Stomach (tissue), 9 donors: ENCODE data around the gene RCAN1. TPM values are rescaled to one million over a fixed set of nuclear protein-coding genes. Genes with fewer than 3 reads are reported as not detected.

Experiments used
- DNase-seq, 2 donors: peaks; one replicate each; pipeline versions ENCODE4 v3.0.0 to v3.0.0-alpha.2; 2013 to 2019
- H3K27ac ChIP-seq, 5 donors: fragments of 200-600 bp in 4 of 5; sonication (generic) in 4 of 5; one replicate each; pipeline ENCODE4 v1.5.1; 2013 to 2019; ENCODE audit warnings: mild to moderate bottlenecking in 1 of 5, moderate library complexity in 1 of 5
- H3K27me3 ChIP-seq, 3 donors: fragments of 200-600 bp; sonication (generic); one replicate each; pipeline ENCODE4 v1.5.1; 2017 to 2019; ENCODE audit warnings: mixed run types in 1 of 3
- H3K36me3 ChIP-seq, 4 donors: fragments of 200-600 bp; sonication (generic); 1 replicate in 3 of 4; 2 replicates in 1 of 4; pipeline ENCODE4 v1.5.1; 2016 to 2019
- H3K4me1 ChIP-seq, 4 donors: fragments of 200-600 bp; sonication (generic); one replicate each; pipeline ENCODE4 v1.5.1; 2016 to 2019
- H3K4me3 ChIP-seq, 4 donors: fragments of 200-600 bp; sonication (generic) in 3 of 4; one replicate each; pipeline ENCODE4 v1.5.1; 2016 to 2019; ENCODE audit warnings: mild to moderate bottlenecking in 1 of 4
- H3K9me3 ChIP-seq, 4 donors: fragments of 200-600 bp; sonication (generic); one replicate each; pipeline ENCODE4 v1.5.1; 2016 to 2019
- CTCF ChIP-seq, 7 experiments: fragments of 450-650 bp in 4 of 7; fragments of 200-600 bp in 3 of 7; sonication (generic) in 3 of 7; IDR thresholded peaks; one replicate each; pipeline ENCODE4 v1.5.1; 2016 to 2019; ENCODE audit warnings: antibody characterized with exemption in 7 of 7, control low read depth in 2 of 7, mild to moderate bottlenecking in 1 of 7
- EP300 ChIP-seq: sonication (generic); formaldehyde crosslinking; IDR thresholded peaks from one replicate; pipeline ENCODE4 v1.6.1; 2017; ENCODE audit warnings: antibody characterized with exemption
- POLR2A ChIP-seq, 4 donors: fragments of 450-650 bp; IDR thresholded peaks; one replicate each; pipeline ENCODE4 v1.6.1; 2016; ENCODE audit warnings: antibody characterized with exemption in 4 of 4, control low read depth in 2 of 4, mild to moderate bottlenecking in 1 of 4, moderate library complexity in 1 of 4
- POLR2AphosphoS5 ChIP-seq, 3 donors: sonication (generic); formaldehyde crosslinking; IDR thresholded peaks; one replicate each; pipeline ENCODE4 v1.6.1; 2016; ENCODE audit warnings: antibody characterized with exemption in 3 of 3
- WGBS, 5 donors: extraction: QIAGEN DNeasy Blood & Tissue Kit in 3 of 5; methylation state at CpG; one replicate each; pipeline versions ENCODE4 v1.1.5 to v1.1.7; 2013 to 2018; 5-methylcytosine and 5-hydroxymethylcytosine counted together
- intact Hi-C: fragments of 100-400 bp; cut with DNase I; formaldehyde crosslinking; loops from one replicate; pipeline ENCODE4 v1.15.1; 2023; ENCODE audit warnings: low total_unique reads
- polyA plus RNA-seq, 3 donors: library from polyadenylated mRNA; stranded (reverse); fragments of 200-250 nt; gene quantifications; one replicate each; pipeline ENCODE4 v1.2.3, GENCODE V29; 2013
- total RNA-seq, 5 donors: library from RNA; depleted of rRNA; stranded (reverse); fragments of >200 nt; gene quantifications; one replicate each; pipeline versions ENCODE4 v1.1.0 to v1.2.3, GENCODE V29; 2014 to 2016
- donor health status: healthy with polysubstance abuse.
- donor health status: Bipolar disorder and iron deficiency.
- donor health status: healthy.

RCAN1 gene
- total and polyA plus RNA-seq, 8 donors, result 15.6 to 85.7 (median 31.5) TPM

DNA sequence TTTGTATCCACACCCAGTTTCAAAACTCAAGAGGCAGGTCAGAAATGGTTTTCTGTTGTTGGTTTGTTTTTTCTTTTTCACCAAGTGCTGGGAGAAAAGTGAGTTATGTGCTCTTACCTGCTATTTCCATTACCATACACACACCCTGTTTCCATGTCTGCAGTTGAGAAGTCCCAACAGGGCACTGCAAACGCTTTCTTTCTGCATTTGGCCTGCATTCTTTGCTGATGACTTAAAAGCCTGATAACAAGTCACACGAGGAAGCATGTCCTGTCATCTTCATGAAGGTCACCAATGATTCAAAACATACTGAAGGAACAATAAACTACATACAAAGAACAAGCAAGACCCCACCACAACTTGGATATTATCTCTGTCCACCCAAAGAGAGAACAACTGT lies 78.1 kb downstream of the RCAN1 start:
- intact Hi-C loops, result no loop called here
- 32 to 41% (median 37%) methylated on average over 2 of the region's 2 CpGs for WGBS, 5 donors
- DNase-seq, result no peak
- H3K4me3 ChIP-seq, result no peak overlapping the region
- no peaks in the 10 kb centered on the region for H3K27me3 ChIP-seq
- H3K9me3 ChIP-seq, result no peaks in the 10 kb centered on the region
- H3K4me1 ChIP-seq, result no peaks in the 10 kb centered on the region
- H3K36me3 ChIP-seq, result no peaks in the 10 kb centered on the region
- H3K27ac ChIP-seq, result no peak overlapping the region
- TF ChIP-seq EP300 (no peak), POLR2A (IDR thresholded peaks at IDR 0.05) (no peak), POLR2AphosphoS5 (IDR thresholded peaks at IDR 0.05) (no peak), CTCF (IDR thresholded peaks at IDR 0.05) (no peak)

DNA sequence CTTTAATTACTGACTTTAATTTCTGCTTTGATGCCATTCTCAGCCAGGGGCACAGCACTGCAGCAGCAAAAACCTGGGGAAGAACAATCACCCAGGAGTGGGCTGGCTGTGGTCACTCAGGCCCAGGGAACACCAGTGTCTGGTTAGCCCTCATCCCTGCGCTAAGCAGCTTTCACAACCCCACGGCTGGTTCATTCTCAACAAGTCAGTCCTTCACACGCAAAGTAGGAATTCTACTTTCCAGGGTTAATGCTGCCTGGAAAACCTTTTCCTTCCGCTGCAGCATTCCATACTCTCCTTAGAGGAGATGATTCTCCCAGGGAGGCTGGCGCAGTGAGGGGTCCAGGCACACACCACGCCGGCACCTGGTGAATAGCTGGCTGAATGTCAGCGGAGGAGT lies 78.6 kb downstream of the RCAN1 start:
- H3K4me3 ChIP-seq, result no peak overlapping the region
- no peak for DNase-seq
- TF ChIP-seq POLR2AphosphoS5 (IDR thresholded peaks at IDR 0.05) (no peak), POLR2A (IDR thresholded peaks at IDR 0.05) (no peak)

GRCh38 chr21:34535886-34536285 lies 79.0 kb downstream of the RCAN1 start:
- TF ChIP-seq POLR2AphosphoS5 (IDR thresholded peaks at IDR 0.05), result no peak
- no peak for TF ChIP-seq CTCF (IDR thresholded peaks at IDR 0.05)
- TF ChIP-seq EP300, result no peak
- TF ChIP-seq POLR2A (IDR thresholded peaks at IDR 0.05), result no peak
- Histone ChIP-seq H3K36me3 (no peaks in the 10 kb centered on the region), H3K27me3 (no peaks in the 10 kb centered on the region), H3K9me3 (no peaks in the 10 kb centered on the region), H3K27ac (no peak overlapping the region), H3K4me3 (no peak overlapping the region), H3K4me1 (no peaks in the 10 kb centered on the region)
- intact Hi-C loops, result no loop called here
- WGBS, 5 donors, result 86 to 97% (median 94%) methylated on average over 3 of the region's 3 CpGs
- no peak for DNase-seq

More for the DNA sequence above, 78.6 kb downstream of the RCAN1 start:
- H3K27ac ChIP-seq, result no peak overlapping the region
- H3K27me3 ChIP-seq, result no peaks in the 10 kb centered on the region
- 89 to 97% (median 95%) methylated on average over 8 of the region's 8 CpGs for WGBS, 5 donors
- H3K9me3 ChIP-seq, result no peaks in the 10 kb centered on the region
- no peaks in the 10 kb centered on the region for H3K36me3 ChIP-seq
- intact Hi-C loops, result no loop called here
- H3K4me1 ChIP-seq, result no peaks in the 10 kb centered on the region

DNA sequence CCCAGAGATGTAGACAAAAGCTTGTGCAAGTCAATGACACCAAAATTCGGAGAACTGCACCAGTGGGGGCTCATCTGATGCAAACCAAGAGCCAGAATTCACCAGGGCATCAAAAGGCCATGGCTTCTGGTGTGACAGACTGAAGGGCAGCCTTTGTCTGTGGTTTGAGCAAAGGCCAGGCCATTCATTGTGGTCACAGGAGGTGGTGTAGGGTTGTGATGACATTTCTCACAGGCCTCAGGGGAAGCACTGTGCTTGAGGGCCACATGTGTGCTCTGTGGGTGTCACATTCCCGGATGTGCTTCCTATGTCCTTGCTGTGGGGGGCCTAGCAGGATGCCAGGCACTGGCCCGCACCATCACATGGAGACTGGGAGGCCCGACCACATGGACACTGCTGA lies 80.4 kb downstream of the RCAN1 start:
- no peak overlapping the region for H3K27ac ChIP-seq
- H3K4me3 ChIP-seq, result no peak overlapping the region
- no peaks in the 10 kb centered on the region for H3K36me3 ChIP-seq
- no peaks in the 10 kb centered on the region for H3K27me3 ChIP-seq
- no peaks in the 10 kb centered on the region for H3K9me3 ChIP-seq
- intact Hi-C loops, result no loop called here
- TF ChIP-seq CTCF (IDR thresholded peaks at IDR 0.05), result no peak
- no peak for TF ChIP-seq POLR2AphosphoS5 (IDR thresholded peaks at IDR 0.05)
- TF ChIP-seq POLR2A (IDR thresholded peaks at IDR 0.05), result no peak
- no peak for TF ChIP-seq EP300
- no peaks in the 10 kb centered on the region for H3K4me1 ChIP-seq
- DNase-seq, result no peak
- WGBS, 5 donors, result 77 to 88% (median 82%) methylated on average over 3 to 4 of the region's 4 CpGs

GRCh38 chr21:34533938-34534337 lies 81.0 kb downstream of the RCAN1 start:
- 74 to 98% (median 93%) methylated on average over 3 of the region's 3 CpGs for WGBS, 5 donors
- Histone ChIP-seq H3K27me3 (no peaks in the 10 kb centered on the region), H3K4me1 (no peaks in the 10 kb centered on the region), H3K36me3 (no peaks in the 10 kb centered on the region), H3K9me3 (no peaks in the 10 kb centered on the region), H3K27ac (no peak overlapping the region), H3K4me3 (no peak overlapping the region)
- no peak for DNase-seq
- intact Hi-C loops, result no loop called here
- no peak for TF ChIP-seq POLR2AphosphoS5 (IDR thresholded peaks at IDR 0.05)
- no peak for TF ChIP-seq CTCF (IDR thresholded peaks at IDR 0.05)
- no peak for TF ChIP-seq EP300
- no peak for TF ChIP-seq POLR2A (IDR thresholded peaks at IDR 0.05)
